C1 segment of cervical spinal cord (tissue), 14 donors: Measurements from ENCODE around the gene VEGFA.

Experiments used
- DNase-seq, 14 donors: peaks; one replicate each; lab custom pipeline; 2025; lab: John Stamatoyannopoulos, UW

The VEGFA gene

GRCh38 chr6:43784049-43784855 lies 14.2 kb downstream of the VEGFA start:
- no peak for DNase-seq

- peak in 1 of 14 donors; percentile 6 for DNase-seq
These were observed 15.3 kb downstream of the VEGFA start for GRCh38 chr6:43785220-43785752.

GRCh38 chr6:43785904-43786303 lies 15.9 kb downstream of the VEGFA start:
- DNase-seq = no peak

GRCh38 chr6:43786664-43787329 lies 16.8 kb downstream of the VEGFA start:
- DNase-seq = no peak

- DNase-seq = no peak
These were observed 18.3 kb downstream of the VEGFA start for GRCh38 chr6:43788301-43788700.

GRCh38 chr6:43789447-43789846 lies 19.4 kb downstream of the VEGFA start:
- DNase-seq = no peak

- DNase-seq = no peak
These were observed 20.0 kb downstream of the VEGFA start for GRCh38 chr6:43790031-43790430.

- DNase-seq = no peak
These were observed 21.9 kb downstream of the VEGFA start for GRCh38 chr6:43791745-43792422.

- no peak for DNase-seq
These were observed 23.3 kb downstream of the VEGFA start for GRCh38 chr6:43793154-43793874.

- DNase-seq = no peak
These were observed 23.8 kb downstream of the VEGFA start for GRCh38 chr6:43793875-43794242.

- DNase-seq = no peak
These were observed 25.4 kb downstream of the VEGFA start for GRCh38 chr6:43795421-43795820.

GRCh38 chr6:43796168-43796567 lies 26.2 kb downstream of the VEGFA start:
- DNase-seq = no peak

- DNase-seq = no peak
These were observed 27.2 kb downstream of the VEGFA start for GRCh38 chr6:43796903-43797890.

- DNase-seq = no peak
These were observed 27.9 kb downstream of the VEGFA start for GRCh38 chr6:43797919-43798318.

- DNase-seq = peak in 1 of 14 donors; percentile 32
These were observed 28.9 kb downstream of the VEGFA start for GRCh38 chr6:43798688-43799444.

- no peak for DNase-seq
These were observed 29.7 kb downstream of the VEGFA start for GRCh38 chr6:43799551-43800297.

GRCh38 chr6:43800298-43800623 lies 30.2 kb downstream of the VEGFA start:
- DNase-seq = no peak

GRCh38 chr6:43800746-43801494 lies 30.9 kb downstream of the VEGFA start:
- DNase-seq = peak in 1 of 14 donors; percentile 69
